ENCODE results near the gene WDR7.
A peak's percentile ranks its signal among the peaks of the same experiment; 100 is the strongest.

Gene WDR7

DNA sequence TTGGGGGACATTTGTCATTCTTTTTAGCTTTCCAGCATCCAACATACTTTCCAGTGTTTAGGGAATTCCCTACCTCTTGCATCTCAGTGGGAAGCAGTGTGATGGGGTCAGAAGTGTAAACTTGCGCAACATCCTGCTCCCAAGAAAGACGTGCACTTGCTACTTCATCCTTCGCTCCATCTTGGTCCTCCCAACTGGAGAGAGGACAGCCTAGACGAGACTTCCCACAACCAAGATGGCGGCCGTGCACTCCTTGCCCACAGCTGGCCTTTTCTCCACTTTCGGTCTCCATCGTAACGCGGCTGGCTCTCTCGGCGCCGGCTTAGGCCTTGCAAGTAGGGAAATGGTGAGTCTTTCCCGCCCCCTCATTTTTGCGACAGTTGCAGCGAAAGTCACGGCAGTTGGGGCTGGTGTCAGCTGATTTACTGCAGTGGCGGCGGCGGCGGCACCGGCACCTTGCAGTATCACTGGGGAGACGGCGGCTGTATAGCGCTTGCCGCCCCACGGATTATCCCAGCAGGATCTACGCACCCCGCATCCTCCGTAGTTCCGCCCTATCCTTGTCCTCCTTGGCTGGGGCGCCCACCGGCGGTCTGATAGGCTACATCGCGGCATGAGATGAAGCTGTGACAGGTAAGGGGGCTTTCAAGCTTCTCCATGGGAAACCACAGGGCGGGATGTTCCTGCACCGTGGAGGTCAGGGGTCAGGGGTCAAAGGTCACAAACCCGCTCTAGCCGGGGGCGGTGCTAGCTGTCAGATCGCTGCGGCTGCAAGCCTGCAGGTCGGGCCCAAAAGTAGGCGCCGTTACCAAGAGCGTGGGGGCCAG lies at the start of gene WDR7:
Gene WDR7 (plus strand): TSS at position 416 of the 827 bp plus-strand sequence. CDS start 21,157 bp downstream, outside the sequence.
- peak; percentile 97 for DNase-seq (ENCODE audit: low spot score)

DNA sequence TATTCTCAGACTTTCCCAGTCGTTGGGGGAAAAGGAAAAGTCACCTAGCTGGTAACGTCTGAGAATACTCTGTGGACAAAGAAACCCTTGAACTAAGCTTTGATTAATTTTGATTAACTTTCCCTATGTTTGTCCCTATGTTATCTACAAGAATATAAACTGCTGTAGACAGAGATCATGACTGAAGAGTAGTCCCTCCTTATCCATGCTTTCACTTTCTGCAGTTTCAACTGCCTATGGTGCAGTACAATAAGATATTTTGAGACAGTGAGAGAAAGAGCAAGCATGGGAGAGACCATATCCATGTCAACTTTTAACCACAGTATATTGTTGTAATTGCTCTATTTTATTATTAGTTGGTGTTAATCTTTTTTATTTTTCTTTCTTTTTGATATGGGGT lies 44.5 kb upstream of the WDR7 start:
- DNase-seq (ENCODE audit: low spot score), result no peak

DNA sequence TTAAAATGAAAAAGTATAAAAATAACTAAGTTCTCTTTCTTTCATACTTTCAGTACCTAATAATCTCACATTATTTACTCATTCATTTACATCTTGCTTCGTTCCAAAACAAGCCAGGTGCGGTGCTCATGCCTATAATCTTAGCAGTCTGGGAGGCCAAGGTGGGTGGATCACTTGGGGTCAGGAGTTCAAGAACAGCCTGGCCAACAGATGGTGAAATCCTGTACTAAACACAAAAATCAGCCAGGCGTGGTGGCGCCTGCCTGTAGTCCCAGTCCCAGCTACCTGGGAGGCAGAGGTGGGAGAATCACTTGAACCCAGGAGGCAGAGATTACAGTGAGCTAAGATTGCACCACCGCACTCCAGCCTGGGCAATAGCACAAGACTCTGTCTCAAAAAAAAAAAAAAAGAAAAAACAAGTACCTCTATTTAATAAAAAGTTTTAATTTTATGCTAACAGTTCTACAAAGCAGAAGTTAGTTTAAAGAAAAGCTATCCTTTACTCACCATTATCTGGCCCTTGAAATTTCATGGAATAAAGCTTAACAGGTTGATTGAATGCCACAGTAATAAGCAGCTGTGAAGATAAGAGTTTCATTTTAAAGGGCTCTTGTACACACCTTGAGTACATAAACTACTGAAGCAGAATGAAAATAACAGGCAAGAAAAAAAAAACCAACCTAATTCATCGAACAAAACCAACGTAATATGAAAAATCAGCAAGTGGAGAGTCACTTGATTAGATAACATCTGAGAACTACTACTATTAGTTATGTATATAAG lies 35.2 kb upstream of the WDR7 start:
- DNase-seq (ENCODE audit: low spot score), result no peak

DNA sequence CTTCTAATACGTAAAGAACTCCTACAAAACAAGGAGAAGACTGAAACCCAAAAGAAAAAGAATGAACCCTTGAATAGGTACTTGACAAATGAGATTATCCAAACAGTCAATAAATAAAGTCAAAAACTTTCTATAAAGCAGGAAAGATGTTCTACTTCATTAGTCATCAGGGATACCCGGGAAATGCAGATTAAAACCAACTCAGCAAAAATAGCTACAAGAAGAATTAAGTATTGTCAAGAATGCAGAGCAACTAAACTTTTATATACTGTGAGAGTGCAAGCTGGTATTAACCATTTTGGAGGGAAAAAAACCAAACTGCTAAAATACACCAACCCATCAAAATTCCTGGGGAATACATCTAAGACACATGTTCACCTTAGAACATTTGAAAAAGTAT lies 23.2 kb upstream of the WDR7 start:
- no peak for DNase-seq (ENCODE audit: low spot score)

DNA sequence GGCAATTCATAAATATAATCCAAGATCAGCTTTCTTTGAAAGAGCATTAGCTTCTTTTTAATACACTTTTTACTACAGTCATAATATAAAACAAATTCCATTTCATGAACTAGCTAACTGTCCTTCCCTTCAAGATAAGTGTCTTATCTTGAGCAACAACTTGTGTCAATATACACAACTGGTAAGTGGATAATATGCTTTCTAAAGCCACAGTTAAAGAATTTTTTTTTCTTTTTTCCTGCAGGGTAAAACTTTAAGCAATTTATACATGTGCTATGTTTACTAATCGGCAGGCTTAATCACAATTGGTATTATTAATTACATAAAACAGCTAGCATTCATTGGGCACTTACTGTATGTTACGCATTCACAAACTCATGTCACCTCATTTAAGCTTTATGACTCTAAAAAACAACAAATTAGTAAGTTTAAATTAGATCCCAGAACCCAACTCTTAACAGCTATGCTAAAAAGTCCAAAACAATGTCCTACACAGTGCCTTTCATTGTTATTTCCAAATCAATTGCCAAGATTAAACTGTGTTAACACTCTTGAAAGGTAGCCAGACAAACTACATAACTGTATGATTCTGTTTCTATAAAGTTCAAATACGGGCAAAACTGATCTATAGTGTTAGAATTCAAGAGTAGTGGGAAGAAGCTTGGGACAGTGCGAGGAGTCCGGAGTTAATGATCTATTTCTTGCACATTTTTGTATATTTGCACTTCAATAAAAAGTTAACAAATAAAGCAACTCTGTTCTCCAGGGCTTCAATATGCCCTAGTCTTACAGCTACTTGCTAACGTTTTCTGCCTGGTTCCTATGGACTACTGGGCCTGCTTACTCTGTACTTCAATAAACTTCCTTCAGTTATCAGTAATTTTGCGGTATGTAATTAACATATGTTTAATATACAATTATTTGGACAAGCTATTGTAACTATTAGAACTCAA lies 18.8 kb upstream of the WDR7 start:
- DNase-seq (ENCODE audit: low spot score), result no peak

DNA sequence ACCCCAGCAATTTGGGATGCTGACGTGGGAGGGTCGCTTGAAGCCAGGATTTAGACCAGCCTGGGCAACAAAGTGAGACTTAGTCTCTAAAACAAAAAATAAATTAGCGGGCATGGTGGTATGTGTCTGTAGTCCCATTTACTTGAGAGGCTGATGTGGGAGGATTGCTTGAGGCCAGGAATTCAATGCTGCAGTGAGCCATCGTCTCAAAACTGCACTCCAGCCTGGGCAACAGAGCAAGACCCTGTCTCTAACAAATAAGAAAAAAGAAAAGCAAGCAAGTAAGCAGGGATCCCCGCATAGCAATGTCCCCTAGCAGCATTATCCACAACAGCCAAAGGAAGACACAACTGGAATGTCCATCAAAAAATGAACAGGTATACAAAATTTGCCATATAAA lies 16.2 kb upstream of the WDR7 start:
- no peak for DNase-seq (ENCODE audit: low spot score)

DNA sequence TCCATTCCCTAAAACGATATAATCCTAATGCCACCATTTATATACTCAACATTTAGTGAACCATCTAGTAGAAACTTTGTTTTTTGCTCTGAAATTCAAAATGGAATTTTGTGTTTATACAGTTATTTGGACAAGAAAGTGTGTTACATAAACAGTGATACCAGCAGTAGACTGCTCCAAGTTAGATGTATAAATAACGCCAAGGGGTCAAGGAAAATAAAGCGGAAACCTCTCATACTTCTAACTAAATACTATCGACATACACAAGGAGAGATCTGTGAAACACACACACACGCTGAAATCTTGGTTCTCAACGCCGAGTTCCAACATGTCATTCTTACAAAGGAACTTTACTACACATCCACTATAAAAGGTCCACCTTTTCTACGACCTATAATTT lies 14.0 kb upstream of the WDR7 start:
- no peak for DNase-seq (ENCODE audit: low spot score)

DNA sequence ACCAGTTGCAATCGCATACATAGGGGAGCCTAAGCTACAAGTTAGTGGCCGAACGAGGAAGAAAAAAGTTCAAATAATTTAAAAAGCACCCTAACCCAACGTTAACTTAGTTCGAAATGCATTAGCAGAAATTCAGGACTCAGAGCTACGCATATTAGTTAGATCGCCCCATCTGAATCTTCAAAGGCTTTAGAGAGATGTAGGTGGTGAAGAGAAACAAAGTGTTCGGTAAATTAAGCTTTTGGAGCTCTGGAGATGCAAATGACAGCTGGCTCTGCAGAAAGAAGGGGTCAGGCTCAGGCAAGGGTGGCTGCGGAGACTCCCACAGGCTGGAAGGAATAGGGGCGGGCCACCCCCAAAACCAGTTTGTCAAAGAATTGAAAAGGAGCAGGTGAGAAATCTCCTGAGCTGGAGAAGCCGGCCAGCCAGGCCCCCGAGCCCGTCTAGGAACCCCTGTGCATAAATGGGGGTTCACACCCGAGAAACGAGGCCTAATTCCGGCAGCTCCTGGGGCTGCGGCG lies 13.4 kb upstream of the WDR7 start:
- DNase-seq (ENCODE audit: low spot score), result peak; percentile 9

DNA sequence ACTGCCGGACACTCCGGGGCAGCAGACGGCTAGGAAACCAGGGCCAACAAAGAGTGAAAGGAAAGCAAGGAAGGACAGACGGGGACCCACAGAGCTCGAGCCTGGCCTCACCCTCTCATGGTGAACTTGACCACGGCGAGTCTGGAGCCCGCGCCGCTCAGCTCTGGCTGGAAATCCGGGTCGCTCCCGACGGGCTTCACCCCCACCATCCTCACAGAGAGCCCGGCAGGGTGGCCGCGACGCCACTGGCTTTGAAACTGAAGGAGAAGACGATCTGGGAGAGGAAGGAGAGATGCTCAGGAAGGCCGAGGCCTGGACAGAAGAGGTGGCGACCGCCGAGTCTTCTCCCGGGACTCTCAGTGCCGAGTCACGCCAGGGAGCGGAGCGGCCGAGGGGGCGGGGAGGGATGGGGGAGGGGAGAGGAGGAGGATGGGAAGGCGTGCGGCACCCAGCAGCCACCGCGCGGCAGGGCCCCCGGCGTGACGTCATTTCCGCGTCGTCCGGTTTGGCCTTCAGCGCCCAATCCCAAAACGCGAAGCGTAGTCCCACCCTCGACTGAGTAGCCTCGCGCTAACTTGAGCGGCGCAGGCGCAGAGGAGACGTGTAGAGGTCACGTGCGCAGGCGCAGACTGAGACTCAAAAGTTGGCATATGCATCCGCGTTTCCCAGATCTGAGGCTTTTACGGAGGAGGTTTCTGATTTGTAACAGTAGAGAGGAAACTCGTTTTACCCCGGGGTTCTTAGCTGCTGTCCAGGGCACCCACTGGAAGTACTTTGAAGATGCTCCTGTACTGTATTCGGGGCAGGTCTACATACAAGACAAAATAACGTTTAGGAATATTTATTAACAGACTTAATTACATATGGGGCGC lies 12.7 kb upstream of the WDR7 start, which contains the start of gene TXNL1:
Gene TXNL1 (minus strand): TSS at position 361 of the 872 bp plus-strand sequence. CDS start 152 bp downstream, at position 209.
- DNase-seq (ENCODE audit: low spot score), result peak; percentile 98

DNA sequence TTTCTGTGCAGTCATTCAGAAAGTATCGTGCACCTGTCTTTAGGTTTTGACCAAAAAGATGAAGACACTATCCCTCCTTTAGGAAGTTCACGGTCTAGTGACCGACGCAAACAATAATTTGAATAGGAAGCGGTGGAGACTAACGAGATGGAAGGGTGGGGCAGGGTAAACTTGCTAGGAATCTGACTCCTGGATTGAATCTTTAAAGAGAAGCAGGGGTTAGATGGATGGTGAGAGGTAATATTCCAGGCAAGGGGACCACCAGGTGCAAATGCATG lies 12.1 kb upstream of the WDR7 start:
- DNase-seq (ENCODE audit: low spot score), result no peak

DNA sequence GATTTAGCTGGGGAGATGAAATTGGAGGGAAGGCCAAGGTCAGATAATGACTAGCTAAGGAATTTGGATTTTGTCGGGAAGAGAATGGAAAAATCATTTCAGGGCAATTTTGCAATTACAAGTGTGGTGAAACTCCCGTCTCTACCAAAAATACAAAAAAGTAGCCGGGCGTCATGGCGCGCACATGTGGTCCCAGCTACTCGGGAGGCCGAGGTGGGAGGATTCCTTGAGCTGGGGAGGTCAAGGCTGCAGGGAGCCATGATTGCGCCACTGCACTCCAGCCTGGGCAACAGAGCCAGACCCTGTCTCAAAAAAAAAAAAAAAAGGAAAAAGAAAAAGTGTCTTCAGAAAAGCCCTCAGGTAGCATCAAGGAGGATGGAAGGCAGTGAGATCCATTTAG lies 11.6 kb upstream of the WDR7 start:
- no peak for DNase-seq (ENCODE audit: low spot score)

DNA sequence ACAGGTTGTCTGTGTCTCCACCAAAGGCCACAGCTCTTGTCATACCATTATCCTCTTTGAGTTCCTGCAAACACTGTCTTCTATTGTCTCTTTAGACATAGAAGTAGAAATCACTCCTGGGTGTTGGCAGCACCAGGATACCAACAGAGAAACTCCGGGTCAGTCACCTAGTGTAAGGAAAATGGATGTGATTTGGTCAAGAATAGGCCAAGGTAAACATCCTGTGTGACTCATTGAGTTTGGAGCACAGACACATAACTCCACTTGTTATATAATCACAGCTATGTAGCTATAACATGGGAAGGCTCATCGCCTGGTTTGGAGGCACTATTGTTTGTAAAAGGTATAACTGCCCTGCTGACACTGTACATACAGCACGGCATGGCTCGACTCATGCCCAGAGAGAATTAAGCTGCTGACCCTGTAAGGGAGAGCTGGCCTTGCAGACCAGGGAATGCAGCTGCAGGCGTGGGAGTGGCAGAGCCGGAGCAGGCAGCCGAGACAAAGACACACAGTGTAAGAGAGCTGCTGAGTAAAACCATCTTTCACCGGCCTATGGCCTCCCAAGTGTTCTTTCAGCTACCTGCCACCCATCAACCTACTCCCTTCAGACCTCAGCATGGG lies 9.3 kb upstream of the WDR7 start:
- DNase-seq (ENCODE audit: low spot score), result no peak

DNA sequence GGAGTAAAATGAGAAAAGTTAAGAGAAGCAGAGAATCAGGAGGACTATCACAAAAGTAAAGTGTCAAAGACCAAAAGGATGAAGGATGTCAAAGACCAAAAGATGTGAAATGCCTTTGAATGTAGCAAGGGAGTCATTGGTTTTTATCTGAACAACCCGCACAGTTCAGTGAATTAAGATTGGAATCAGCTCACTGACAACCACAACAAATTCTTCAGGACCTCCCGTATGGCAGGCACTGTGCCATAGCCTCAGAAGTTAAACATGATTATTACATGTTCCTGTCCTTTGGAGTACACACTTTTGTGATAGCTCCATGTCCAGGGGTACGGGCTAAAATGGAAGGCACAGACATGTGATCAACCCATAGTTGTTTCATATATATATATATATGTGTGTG lies 7.8 kb upstream of the WDR7 start:
- DNase-seq (ENCODE audit: low spot score), result no peak

DNA sequence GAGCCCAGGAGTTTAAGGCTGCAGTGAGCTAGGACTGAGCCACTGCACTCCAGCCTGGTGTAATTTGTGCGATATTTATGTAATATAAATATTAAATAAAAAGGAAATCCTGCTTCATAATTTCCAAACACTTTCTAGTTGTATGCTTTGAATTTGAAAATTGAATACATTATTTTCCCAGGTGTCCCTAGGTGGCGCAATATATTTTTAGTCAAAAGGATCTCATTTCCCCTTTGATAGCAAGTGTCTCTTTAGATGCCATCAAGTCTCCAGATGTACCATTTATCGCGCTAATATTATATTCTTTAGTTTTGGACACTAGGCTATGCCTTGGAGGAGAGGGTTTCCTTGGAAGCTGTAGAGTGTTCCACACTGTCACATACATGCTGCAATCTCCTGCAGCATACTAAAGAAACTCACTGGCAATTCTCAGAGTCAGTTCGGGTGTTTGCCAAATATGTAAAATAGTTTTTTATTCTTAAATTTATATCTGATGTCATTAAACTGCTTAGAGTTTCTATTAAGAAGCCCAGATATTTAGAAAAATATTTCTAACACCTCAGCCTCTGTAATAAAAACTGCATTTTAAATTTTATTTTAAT lies 5.6 kb upstream of the WDR7 start:
- peak; percentile 50 for DNase-seq (ENCODE audit: low spot score)

DNA sequence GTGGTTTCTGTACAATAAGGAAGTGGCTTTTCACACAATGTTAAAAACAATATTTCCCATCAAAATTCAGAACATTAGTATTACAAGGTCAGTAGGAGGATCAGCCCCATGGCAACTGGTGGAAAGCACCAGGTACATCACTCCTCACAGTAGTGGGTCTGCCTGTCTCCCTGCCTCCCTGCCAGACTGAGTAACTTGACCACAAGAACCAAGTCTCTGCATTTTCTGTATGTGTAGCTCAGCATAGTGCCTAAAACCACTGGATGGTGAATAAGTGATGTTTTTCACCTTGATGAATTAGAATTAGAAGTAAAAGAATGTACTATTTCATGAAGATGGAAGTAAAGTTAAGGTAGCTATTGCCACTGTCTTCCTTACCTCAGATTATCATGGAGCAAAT lies 4.1 kb upstream of the WDR7 start:
- no peak for DNase-seq (ENCODE audit: low spot score)

DNA sequence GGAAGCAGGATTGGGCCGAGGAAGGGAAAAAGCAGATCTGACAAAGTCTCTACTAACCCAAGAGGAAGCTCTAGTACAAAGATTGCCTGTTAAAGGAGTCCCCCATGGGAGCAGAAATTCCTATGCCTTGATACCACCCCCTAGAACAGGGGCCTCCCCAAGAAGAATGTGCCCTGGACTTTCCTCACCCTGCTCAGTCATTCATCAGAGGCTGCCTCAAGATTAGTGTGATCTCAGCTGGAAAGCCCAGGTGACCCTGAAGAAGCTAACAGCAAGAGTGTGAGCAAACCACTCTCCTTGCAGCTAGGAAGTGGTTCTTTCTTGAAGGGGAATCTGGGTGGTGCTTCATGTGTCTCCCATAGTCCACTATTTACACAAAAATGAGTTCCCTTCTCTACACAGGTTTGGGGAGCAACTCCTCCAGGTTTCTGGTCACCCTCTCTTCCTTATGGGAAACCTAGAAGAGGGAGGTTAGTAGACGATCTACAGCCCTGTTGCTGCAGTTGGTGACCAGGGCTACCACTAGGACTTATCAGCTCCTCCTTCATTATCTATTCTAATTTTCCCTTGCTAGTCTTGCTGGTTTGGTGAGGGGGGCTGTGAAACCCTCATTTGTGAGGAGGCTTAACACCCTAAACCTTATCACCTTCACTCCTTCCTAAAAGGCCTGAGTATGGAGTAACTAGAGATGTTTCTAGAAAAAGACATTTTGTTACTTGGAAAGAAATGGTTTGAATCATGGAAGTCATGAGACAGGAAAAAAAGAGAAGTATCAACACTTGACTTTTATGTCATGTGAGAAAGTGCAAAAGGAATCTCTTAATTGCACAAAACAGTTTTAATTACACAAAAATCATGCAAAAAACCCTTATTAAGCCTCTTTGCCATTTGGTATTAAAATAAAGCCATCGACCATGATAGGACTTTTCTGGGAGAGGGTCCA lies 2.9 kb upstream of the WDR7 start:
- DNase-seq (ENCODE audit: low spot score), result no peak

DNA sequence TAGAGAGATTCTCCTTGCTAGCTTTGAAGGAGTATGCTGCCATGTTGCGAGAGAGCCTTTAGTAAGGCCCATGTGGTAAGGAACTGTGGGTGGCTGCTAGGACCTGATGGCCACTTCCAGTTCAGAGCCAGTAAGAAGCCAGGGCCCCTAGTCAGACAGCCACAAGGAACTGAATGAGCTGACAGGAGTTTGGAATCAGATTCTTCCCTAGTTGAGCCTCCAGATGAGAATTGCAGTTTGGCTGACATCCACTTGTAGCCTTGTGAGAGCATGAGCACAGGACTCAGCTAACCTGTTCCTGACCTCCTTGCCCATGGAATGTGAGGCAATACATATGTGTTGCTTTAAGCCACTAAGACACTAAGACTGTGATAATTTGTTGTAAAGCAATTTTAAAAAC lies 1.2 kb upstream of the WDR7 start:
- no peak for DNase-seq (ENCODE audit: low spot score)

DNA sequence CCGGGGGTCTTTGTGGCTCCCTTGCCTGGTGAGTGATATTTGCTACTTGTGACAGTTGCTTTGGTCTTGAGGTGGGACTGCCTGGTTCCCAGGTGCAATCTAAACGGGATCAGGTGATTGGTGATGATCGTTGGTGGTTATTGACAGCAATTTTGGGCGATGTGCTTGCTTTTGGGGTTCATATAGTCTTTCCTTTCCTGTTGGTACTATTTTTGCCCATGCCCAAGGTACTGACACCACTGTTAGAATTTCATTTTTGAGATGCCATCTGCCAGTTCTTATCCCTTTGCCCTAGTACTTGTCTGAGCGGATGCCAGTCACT lies 573 bp downstream of the WDR7 start:
- no peak for DNase-seq (ENCODE audit: low spot score)

DNA sequence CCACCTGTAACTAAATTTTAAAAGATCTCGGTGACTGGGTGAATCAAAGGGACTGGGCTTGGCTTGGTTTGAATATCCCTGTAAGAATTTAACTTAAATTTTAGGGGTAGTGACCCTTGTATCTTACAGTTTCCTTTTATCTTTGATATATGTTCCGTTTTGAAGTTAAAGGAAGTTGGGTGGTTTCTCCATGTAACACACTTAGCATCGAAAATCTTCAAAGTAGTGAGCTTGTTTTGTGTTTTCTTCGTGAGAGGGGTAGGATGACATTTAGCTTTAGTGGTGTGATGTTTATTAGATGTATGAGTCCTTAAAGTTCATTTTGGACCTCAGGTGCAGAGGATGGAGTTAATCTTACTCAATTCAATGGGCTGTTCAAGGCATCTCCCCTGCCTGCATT lies 1.6 kb downstream of the WDR7 start:
- DNase-seq (ENCODE audit: low spot score), result no peak
